ENCODE results near the gene PRLR.

- TF ChIP-seq MAX (IDR thresholded peaks at IDR 0.05) (no peak), RAD21 (IDR thresholded peaks at IDR 0.05; ENCODE audit: low read depth) (no peak), CEBPB (IDR thresholded peaks at IDR 0.05) (no peak), TAF1 (IDR thresholded peaks at IDR 0.05; ENCODE audit: low read depth) (no peak), REST (IDR thresholded peaks at IDR 0.05; ENCODE audit: low read depth) (no peak)
Observed at GRCh38 chr5:35026941-35027340, 203.3 kb downstream of the PRLR start.

Data from Ishikawa (cell line).